Esophagus squamous epithelium (tissue), 5 donors: Measurements from ENCODE around the gene SIRPB2. TPM values are rescaled to one million over a fixed set of nuclear protein-coding genes. Genes with fewer than 3 reads are reported as not detected.

Experiments used
- DNase-seq: peaks from one replicate; lab custom pipeline; 2025; lab: John Stamatoyannopoulos, UW
- H3K27ac ChIP-seq, 4 donors: fragments of 200-600 bp; sonication (generic); one replicate each; pipeline ENCODE4 v1.5.1; 2016 to 2019; ENCODE audit warnings: mild to moderate bottlenecking in 1 of 4
- H3K27me3 ChIP-seq, 4 donors: fragments of 200-600 bp; sonication (generic); 1 replicate in 3 of 4; 2 replicates in 1 of 4; pipeline versions ENCODE4 v1.5.1 to v1.6.0; 2017 to 2021; ENCODE audit warnings: antibody characterized with exemption in 1 of 4
- H3K36me3 ChIP-seq, 3 donors: fragments of 200-600 bp; sonication (generic); one replicate each; pipeline ENCODE4 v1.5.1; 2016 to 2019
- H3K4me1 ChIP-seq, 3 donors: fragments of 200-600 bp; sonication (generic); one replicate each; pipeline ENCODE4 v1.5.1; 2017 to 2019
- H3K4me3 ChIP-seq, 4 donors: fragments of 200-600 bp; sonication (generic); 1 replicate in 3 of 4; 2 replicates in 1 of 4; pipeline ENCODE4 v1.5.1; 2016 to 2019; ENCODE audit warnings: mild to moderate bottlenecking in 2 of 4, moderate library complexity in 1 of 4
- H3K9me3 ChIP-seq, 3 donors: fragments of 200-600 bp; sonication (generic); one replicate each; pipeline ENCODE4 v1.5.1; 2016 to 2019
- POLR2A ChIP-seq, 4 donors: fragments of 450-650 bp; IDR thresholded peaks; one replicate each; pipeline ENCODE4 v1.6.1; 2017; ENCODE audit warnings: antibody characterized with exemption in 4 of 4, mild to moderate bottlenecking in 4 of 4, moderate library complexity in 3 of 4
- WGBS, 2 donors: methylation state at CpG; one replicate each; pipeline ENCODE4 v1.1.5; 2018; 5-methylcytosine and 5-hydroxymethylcytosine counted together
- intact Hi-C: fragments of 100-400 bp; cut with DNase I; formaldehyde crosslinking; loops from one replicate; pipeline ENCODE4 v1.15.0; 2022
- total RNA-seq, 4 donors: library from RNA; depleted of rRNA; stranded (reverse); fragments of >200 nt; gene quantifications; one replicate each; pipeline ENCODE4 v1.1.0, GENCODE V29; 2016
- TF ChIP-seq, protein P1 (sequence below), 6 experiments: fragments of 450-650 bp in 4 of 6; fragments of 200-600 bp in 2 of 6; sonication (generic) in 2 of 6; IDR thresholded peaks; one replicate each; pipeline ENCODE4 v1.5.1; 2016 to 2019; ENCODE audit warnings: antibody characterized with exemption in 6 of 6, mild to moderate bottlenecking in 4 of 6, moderate library complexity in 4 of 6
- donor health status: DM: yes; HTN: yes; CAD: no.

Gene SIRPB2
- total RNA-seq, 4 donors from 2014 or later, result 1.2 to 5.9 (median 1.9) TPM

- no peak overlapping the region for H3K4me3 ChIP-seq
- no peak for TF ChIP-seq POLR2A (IDR thresholded peaks at IDR 0.05)
- TF ChIP-seq, protein P1, sequence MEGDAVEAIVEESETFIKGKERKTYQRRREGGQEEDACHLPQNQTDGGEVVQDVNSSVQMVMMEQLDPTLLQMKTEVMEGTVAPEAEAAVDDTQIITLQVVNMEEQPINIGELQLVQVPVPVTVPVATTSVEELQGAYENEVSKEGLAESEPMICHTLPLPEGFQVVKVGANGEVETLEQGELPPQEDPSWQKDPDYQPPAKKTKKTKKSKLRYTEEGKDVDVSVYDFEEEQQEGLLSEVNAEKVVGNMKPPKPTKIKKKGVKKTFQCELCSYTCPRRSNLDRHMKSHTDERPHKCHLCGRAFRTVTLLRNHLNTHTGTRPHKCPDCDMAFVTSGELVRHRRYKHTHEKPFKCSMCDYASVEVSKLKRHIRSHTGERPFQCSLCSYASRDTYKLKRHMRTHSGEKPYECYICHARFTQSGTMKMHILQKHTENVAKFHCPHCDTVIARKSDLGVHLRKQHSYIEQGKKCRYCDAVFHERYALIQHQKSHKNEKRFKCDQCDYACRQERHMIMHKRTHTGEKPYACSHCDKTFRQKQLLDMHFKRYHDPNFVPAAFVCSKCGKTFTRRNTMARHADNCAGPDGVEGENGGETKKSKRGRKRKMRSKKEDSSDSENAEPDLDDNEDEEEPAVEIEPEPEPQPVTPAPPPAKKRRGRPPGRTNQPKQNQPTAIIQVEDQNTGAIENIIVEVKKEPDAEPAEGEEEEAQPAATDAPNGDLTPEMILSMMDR (IDR thresholded peaks at IDR 0.05), result no peak
- WGBS, 2 donors, result 88 to 99% methylated on average over 8 of the region's 8 CpGs
- no peaks in the 10 kb centered on the region for H3K27me3 ChIP-seq
- no peaks in the 10 kb centered on the region for H3K36me3 ChIP-seq
- peaks cover 4 to 77% (median 31%) of the 10 kb centered on the region in 3 donors for H3K4me1 ChIP-seq
- H3K9me3 ChIP-seq, result no peaks in the 10 kb centered on the region
- peak overlapping the region in 1 of 4 donors; percentile 62 for H3K27ac ChIP-seq
- DNase-seq, result no peak
- intact Hi-C loops, result no loop called here
These were observed 16.9 kb downstream of the SIRPB2 start for GRCh38 chr20:1474325-1474724.

- Histone ChIP-seq H3K4me3 (no peak overlapping the region), H3K4me1 (peaks cover 4 to 77% (median 24%) of the 10 kb centered on the region in 3 donors), H3K27me3 (no peaks in the 10 kb centered on the region), H3K9me3 (no peaks in the 10 kb centered on the region), H3K36me3 (no peaks in the 10 kb centered on the region), H3K27ac (no peak overlapping the region)
- 86 to 88% methylated on average over 11 to 13 of the region's 13 CpGs for WGBS, 2 donors
- DNase-seq, result no peak
- intact Hi-C loops, result no loop called here
- TF ChIP-seq, protein P1 (IDR thresholded peaks at IDR 0.05), result no peak
- no peak for TF ChIP-seq POLR2A (IDR thresholded peaks at IDR 0.05)
These were observed 17.7 kb downstream of the SIRPB2 start for GRCh38 chr20:1473246-1474220.

DNA sequence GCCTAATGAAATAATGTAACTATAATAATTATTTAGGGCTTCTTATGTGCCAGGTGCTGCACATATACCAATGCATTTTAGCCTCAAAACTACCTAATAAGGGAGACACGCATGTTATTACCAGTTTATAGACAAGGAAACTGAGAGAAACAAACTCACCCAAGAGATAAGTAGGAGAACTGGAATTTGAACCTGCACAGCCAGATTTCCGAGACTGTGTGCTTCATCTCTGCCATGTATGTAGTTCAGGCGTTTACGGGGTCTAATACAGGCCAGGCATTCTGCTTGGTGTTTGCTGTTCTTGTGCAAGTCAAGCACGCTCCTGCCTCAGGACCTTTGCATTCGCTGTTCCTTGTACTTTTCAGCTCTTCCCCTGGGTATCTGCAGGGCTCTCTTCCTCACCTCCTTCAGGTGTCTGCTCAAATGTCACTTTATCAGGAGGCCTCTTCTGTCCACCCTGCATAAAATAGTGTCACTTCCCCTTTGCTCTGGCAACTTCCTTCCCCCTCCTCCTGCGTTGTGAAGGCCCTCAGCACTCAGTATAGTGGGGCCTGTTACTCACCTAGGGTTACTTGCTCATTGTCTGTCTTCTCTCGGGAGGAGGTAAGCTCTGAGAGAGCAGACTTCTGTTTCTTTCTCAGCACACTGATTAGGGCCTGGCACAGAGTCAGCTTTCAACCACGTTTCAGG, 18.5 kb downstream of the SIRPB2 start:
- no peaks in the 10 kb centered on the region for H3K27me3 ChIP-seq
- no peak for DNase-seq
- WGBS, 2 donors, result 65 to 66% methylated on average over 9 of the region's 9 CpGs
- no peaks in the 10 kb centered on the region for H3K9me3 ChIP-seq
- no peak for TF ChIP-seq POLR2A (IDR thresholded peaks at IDR 0.05)
- TF ChIP-seq, protein P1 (IDR thresholded peaks at IDR 0.05), result no peak
- intact Hi-C loops, result no loop called here
- H3K27ac ChIP-seq, result peak overlapping the region in 2 of 4 donors; percentile 7 to 30
- peaks cover 4 to 72% (median 24%) of the 10 kb centered on the region in 3 donors for H3K4me1 ChIP-seq
- H3K36me3 ChIP-seq, result no peaks in the 10 kb centered on the region
- no peak overlapping the region for H3K4me3 ChIP-seq

DNA sequence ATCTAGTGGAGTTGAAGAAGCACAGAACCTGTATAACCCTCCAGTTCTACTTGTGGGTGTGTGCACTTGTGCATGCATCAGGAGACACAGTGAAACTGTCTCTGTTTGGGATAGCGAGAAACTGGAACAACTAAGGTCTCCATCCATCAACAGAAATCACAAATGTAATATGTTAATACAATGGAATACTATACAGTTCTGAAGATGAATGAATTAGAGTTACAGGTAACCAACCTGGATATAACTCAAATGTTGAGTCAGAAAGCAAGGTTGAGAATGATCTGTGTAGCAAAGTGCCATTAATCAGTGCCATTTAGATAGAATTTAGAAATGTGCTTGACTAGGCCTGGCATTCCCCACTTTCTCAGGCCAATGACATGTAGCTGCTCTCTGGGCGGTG, 20.0 kb downstream of the SIRPB2 start:
- H3K27me3 ChIP-seq, result no peaks in the 10 kb centered on the region
- WGBS, 2 donors, result 88 to 96% methylated on average over 2 of the region's 2 CpGs
- DNase-seq, result no peak
- no peaks in the 10 kb centered on the region for H3K36me3 ChIP-seq
- H3K9me3 ChIP-seq, result no peaks in the 10 kb centered on the region
- no peak overlapping the region for H3K27ac ChIP-seq
- peaks cover 10 to 74% (median 30%) of the 10 kb centered on the region in 3 donors for H3K4me1 ChIP-seq
- intact Hi-C loops, result no loop called here
- no peak overlapping the region for H3K4me3 ChIP-seq
- TF ChIP-seq POLR2A (IDR thresholded peaks at IDR 0.05), result no peak
- TF ChIP-seq, protein P1 (IDR thresholded peaks at IDR 0.05), result no peak
